ENCODE results near the gene WWOX.

GRCh38 chr16:78762222-78762621 lies 662.8 kb downstream of the WWOX start:
- TF ChIP-seq, protein P1, sequence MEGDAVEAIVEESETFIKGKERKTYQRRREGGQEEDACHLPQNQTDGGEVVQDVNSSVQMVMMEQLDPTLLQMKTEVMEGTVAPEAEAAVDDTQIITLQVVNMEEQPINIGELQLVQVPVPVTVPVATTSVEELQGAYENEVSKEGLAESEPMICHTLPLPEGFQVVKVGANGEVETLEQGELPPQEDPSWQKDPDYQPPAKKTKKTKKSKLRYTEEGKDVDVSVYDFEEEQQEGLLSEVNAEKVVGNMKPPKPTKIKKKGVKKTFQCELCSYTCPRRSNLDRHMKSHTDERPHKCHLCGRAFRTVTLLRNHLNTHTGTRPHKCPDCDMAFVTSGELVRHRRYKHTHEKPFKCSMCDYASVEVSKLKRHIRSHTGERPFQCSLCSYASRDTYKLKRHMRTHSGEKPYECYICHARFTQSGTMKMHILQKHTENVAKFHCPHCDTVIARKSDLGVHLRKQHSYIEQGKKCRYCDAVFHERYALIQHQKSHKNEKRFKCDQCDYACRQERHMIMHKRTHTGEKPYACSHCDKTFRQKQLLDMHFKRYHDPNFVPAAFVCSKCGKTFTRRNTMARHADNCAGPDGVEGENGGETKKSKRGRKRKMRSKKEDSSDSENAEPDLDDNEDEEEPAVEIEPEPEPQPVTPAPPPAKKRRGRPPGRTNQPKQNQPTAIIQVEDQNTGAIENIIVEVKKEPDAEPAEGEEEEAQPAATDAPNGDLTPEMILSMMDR (IDR thresholded peaks at IDR 0.05) = no peak
- no peak for TF ChIP-seq POLR2A (IDR thresholded peaks at IDR 0.05)
